ENCODE results near the gene ATG12.

- no peak for TF ChIP-seq POLR2A (IDR thresholded peaks at IDR 0.05)
- TF ChIP-seq, protein P1, sequence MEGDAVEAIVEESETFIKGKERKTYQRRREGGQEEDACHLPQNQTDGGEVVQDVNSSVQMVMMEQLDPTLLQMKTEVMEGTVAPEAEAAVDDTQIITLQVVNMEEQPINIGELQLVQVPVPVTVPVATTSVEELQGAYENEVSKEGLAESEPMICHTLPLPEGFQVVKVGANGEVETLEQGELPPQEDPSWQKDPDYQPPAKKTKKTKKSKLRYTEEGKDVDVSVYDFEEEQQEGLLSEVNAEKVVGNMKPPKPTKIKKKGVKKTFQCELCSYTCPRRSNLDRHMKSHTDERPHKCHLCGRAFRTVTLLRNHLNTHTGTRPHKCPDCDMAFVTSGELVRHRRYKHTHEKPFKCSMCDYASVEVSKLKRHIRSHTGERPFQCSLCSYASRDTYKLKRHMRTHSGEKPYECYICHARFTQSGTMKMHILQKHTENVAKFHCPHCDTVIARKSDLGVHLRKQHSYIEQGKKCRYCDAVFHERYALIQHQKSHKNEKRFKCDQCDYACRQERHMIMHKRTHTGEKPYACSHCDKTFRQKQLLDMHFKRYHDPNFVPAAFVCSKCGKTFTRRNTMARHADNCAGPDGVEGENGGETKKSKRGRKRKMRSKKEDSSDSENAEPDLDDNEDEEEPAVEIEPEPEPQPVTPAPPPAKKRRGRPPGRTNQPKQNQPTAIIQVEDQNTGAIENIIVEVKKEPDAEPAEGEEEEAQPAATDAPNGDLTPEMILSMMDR (IDR thresholded peaks at IDR 0.05), result no peak
Measured at GRCh38 chr5:115787426-115787825, 53.9 kb downstream of the ATG12 start.
